ENCODE data around the gene FHAD1. TPM values are rescaled to one million over a fixed set of nuclear protein-coding genes. Genes with fewer than 3 reads are reported as not detected.

Gene FHAD1
- total and polyA plus RNA-seq, 2 donors (not counting 3 experiments of a cell fraction or from before 2014, with no cell fraction given), result 0.04 to 0.69 TPM

DNA sequence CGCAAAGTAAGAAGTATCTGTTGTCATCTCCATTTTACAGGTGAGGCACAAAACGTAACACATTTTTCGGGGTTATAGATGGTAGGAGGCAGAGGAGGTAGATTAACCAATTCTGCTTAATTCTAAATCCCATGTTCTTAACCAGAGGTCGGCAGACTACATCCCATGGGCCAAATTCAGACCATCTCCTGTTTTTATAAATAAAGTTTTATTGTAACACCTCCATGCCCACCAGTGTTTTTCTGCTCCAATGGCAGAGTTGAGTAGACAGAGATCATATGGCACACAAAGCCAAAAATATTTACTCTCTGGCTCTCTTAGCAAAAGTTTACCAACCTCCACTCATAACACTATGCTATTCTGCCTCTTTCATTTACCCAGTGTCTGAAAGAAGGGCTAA is 30.9 kb downstream of the FHAD1 start:
- H4K20me1 ChIP-seq (replicated peaks; ENCODE audit: control insufficient read depth, extremely low read depth, insufficient read depth, low read length), result no peaks in the 10 kb centered on the region
- CTCF ChIA-PET, result interaction anchor here (9.0 kb wide), 1 partner anchor 148 kb away, joined by 187 read pairs; no protein-coding TSS in a partner anchor
- FAIRE-seq (no peak), DNase-seq (ENCODE audit: low read depth, low spot score) (no peak)
- no peak overlapping the region for H2AFZ ChIP-seq (ENCODE audit: low read depth, low read length)
- dilution Hi-C loops (cut with MboI; ENCODE audit: extremely low pct_ligation_motif_present, low sequenced_read_pairs) (no loop called here), intact Hi-C loops (cut with micrococcal nuclease) (no loop called here)
- H3K4me1 ChIP-seq (ENCODE audit: control insufficient read depth, extremely low read depth, insufficient read depth, low read length), result no peaks in the 10 kb centered on the region
- TF ChIP-seq, protein P1, sequence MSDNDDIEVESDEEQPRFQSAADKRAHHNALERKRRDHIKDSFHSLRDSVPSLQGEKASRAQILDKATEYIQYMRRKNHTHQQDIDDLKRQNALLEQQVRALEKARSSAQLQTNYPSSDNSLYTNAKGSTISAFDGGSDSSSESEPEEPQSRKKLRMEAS (IDR thresholded peaks at IDR 0.05; ENCODE audit: insufficient read depth, insufficient read length), result no peak
- TF ChIP-seq JUN (IDR thresholded peaks at IDR 0.05; ENCODE audit: borderline replicate concordance, insufficient read depth, insufficient read length, low read depth), result no peak
- no peaks in the 10 kb centered on the region for H3K9me3 ChIP-seq (replicated peaks; ENCODE audit: control insufficient read depth, insufficient read depth, low read length)
- no peak overlapping the region for H3K9ac ChIP-seq (replicated peaks; ENCODE audit: extremely low read depth, insufficient read depth, low read length)
- no peaks in the 10 kb centered on the region for H3K9me1 ChIP-seq (replicated peaks; ENCODE audit: control insufficient read depth, extremely low read depth, insufficient read depth, low read length)
- no peak overlapping the region for H3K27ac ChIP-seq (ENCODE audit: insufficient read depth, low read depth, low read length)
- H3K79me2 ChIP-seq (ENCODE audit: control insufficient read depth, insufficient read depth, low read length), result no peaks in the 10 kb centered on the region
- no TSS peak for BruUV-seq (replicated peaks)
- POLR2A ChIA-PET, result no interaction called here
- H3K36me3 ChIP-seq (ENCODE audit: control insufficient read depth in 2 of 2, extremely low read depth in 1 of 2, insufficient read depth in 2 of 2, low read length in 2 of 2), result no peaks in the 10 kb centered on the region
- no peak overlapping the region for H3K4me2 ChIP-seq (ENCODE audit: insufficient read depth, low read length)
- peaks cover 0 to 2% of the 10 kb centered on the region in 2 experiments for H3K27me3 ChIP-seq (ENCODE audit: control insufficient read depth in 2 of 2, insufficient read depth in 2 of 2, low read length in 2 of 2)
- no peak overlapping the region for H3K4me3 ChIP-seq (replicated peaks in 1 of 3; ENCODE audit: insufficient read depth in 1 of 3, low read depth in 1 of 3, low read length in 3 of 3)

DNA sequence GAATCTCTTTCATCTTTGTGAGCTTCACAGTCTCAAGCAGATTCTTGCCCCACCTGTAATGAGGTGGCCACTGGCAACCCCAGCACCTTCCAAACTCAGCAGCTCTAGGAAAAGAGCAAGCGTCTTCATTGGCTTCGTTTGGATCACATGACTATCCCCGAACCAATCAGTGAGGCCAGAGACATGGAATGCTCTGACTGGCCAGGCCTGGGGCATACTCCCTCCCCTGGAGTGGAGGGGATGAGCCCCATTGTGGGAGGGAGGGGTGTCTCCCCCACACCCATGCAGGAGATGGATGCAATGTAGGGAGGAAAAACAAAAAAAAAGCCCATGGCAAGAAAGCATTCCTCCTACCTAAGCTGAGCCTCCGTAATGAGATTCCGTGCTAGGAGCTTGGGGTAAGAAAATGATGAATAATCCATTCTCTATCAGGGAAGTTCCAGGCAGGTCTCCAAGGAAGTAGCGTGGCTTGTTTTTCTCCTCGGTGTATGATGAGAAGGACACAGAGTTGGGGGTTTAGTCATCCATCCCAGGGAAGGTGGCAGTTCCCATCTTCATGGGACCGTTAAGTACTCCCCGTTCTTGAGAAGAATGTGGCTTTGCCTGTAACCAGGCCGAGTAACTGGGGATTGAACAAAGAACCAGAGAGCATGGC is 32.7 kb downstream of the FHAD1 start:
- dilution Hi-C loops (cut with MboI; ENCODE audit: extremely low pct_ligation_motif_present, low sequenced_read_pairs), result no loop called here
- no peak for FAIRE-seq
- POLR2A ChIA-PET, result no interaction called here

More for the DNA sequence above, 32.7 kb downstream of the FHAD1 start:
- Histone ChIP-seq H3K4me3 (replicated peaks in 1 of 3; ENCODE audit: insufficient read depth in 1 of 3, low read depth in 1 of 3, low read length in 3 of 3) (no peak overlapping the region), H3K27ac (ENCODE audit: insufficient read depth, low read depth, low read length) (no peak overlapping the region), H4K20me1 (replicated peaks; ENCODE audit: control insufficient read depth, extremely low read depth, insufficient read depth, low read length) (no peaks in the 10 kb centered on the region), H3K36me3 (ENCODE audit: control insufficient read depth in 2 of 2, extremely low read depth in 1 of 2, insufficient read depth in 2 of 2, low read length in 2 of 2) (no peaks in the 10 kb centered on the region), H3K9me1 (replicated peaks; ENCODE audit: control insufficient read depth, extremely low read depth, insufficient read depth, low read length) (no peaks in the 10 kb centered on the region), H3K9ac (replicated peaks; ENCODE audit: extremely low read depth, insufficient read depth, low read length) (no peak overlapping the region), H3K4me2 (ENCODE audit: insufficient read depth, low read length) (no peak overlapping the region), H3K9me3 (replicated peaks; ENCODE audit: control insufficient read depth, insufficient read depth, low read length) (no peaks in the 10 kb centered on the region), H3K27me3 (ENCODE audit: control insufficient read depth in 2 of 2, insufficient read depth in 2 of 2, low read length in 2 of 2) (peaks cover 0 to 2% of the 10 kb centered on the region in 2 experiments), H2AFZ (ENCODE audit: low read depth, low read length) (no peak overlapping the region), H3K4me1 (ENCODE audit: control insufficient read depth, extremely low read depth, insufficient read depth, low read length) (no peaks in the 10 kb centered on the region), H3K79me2 (ENCODE audit: control insufficient read depth, insufficient read depth, low read length) (no peaks in the 10 kb centered on the region)
- intact Hi-C loops (cut with micrococcal nuclease), result no loop called here
- TF ChIP-seq POLR2A (IDR thresholded peaks at IDR 0.05; ENCODE audit: low read depth, low read length) (no peak), POLR2AphosphoS5 (IDR thresholded peaks at IDR 0.05; ENCODE audit: insufficient read depth, low read depth, low read length) (no peak), FOS (IDR thresholded peaks at IDR 0.05; ENCODE audit: borderline replicate concordance, insufficient read depth, low read length) (no peak), JUN (IDR thresholded peaks at IDR 0.05; ENCODE audit: borderline replicate concordance, insufficient read depth, insufficient read length, low read depth) (no peak), EZH2 (IDR thresholded peaks at IDR 0.05; ENCODE audit: borderline replicate concordance, low read depth, low read length, severe bottlenecking) (no peak), MYC (IDR thresholded peaks at IDR 0.05; ENCODE audit: low read depth, low read length) (no peak), GATA2 (IDR thresholded peaks at IDR 0.05; ENCODE audit: insufficient read depth, insufficient read length, low read depth, low read length) (no peak)
- DNase-seq (ENCODE audit: low read depth, low spot score), result no peak
- CTCF ChIA-PET, result interaction anchor here (0.7 to 2.8 kb wide), 3 partner anchors 18 to 151 kb away, joined by 3 to 12 read pairs (median 3); no protein-coding TSS in a partner anchor
- BruUV-seq (replicated peaks), result no TSS peak

Data from endothelial cell of umbilical vein (primary cell).